SU-DHL-6 (cell line): ENCODE measurements around the gene UQCC5.

Experiments used
- EZH2phosphoT487 ChIP-seq: fragments of 200-600 bp; sonication (generic), shearing (Covaris generic); conservative IDR thresholded peaks from 2 replicates; pipeline ENCODE4 v1.6.1; 2018; ENCODE audit warnings: mild to moderate bottlenecking, antibody characterized with exemption, low read length, moderate library complexity, mixed read lengths
- TF ChIP-seq, protein P1 (sequence below): fragments of 200-600 bp; sonication (generic); IDR thresholded peaks from one replicate; pipeline ENCODE4 v1.5.1; 2017; ENCODE audit warnings: antibody characterized with exemption, mild to moderate bottlenecking, low read length, moderate library complexity; ENCODE audit not compliant: insufficient read depth, poor library complexity, severe bottlenecking

DNA sequence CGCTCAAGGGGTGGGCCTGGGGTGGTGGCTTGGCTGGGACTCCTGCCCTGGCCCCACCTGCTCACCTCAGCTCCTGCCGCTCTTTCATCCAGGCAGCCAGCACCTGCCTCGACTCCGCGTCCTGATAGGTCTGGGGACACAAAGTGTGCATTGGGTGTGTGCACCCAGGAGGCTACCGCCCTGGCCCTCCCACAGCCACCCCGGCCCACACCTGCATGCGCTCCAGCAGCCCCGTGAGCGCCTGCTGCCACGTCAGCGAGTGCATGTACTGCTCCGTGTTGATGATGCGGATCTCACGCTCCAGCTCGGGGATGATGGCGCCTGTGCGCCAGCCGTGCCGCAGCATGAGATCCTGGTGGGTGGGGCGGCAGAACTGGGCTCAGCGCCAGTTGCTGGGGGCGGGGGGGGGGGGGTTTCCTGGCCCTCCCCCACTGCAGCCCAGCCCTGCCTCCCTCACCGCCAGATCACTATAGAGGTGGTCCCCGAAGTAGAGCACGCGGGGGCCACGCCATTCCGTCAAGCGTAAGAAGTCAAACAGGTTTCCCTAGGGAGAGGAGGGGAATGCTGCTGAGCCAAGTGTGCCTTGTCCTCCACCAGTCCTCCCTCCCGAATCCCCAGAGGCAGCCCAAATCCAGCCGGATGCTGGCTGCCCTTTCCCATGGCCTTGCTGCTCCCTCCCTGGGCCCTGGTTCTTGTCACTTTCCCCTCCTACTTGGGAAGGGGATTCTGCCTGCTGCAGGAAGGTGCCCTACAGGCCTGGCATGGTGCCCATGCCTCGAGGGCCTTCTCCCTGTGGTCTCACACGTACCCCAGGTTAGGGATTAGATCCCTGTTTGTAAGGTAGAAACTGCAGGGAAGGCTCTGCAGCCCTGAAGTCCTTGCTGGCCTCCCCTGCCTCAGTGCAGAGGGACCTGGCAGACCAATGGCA lies 11.4 kb upstream of the UQCC5 start:
- TF ChIP-seq, protein P1, sequence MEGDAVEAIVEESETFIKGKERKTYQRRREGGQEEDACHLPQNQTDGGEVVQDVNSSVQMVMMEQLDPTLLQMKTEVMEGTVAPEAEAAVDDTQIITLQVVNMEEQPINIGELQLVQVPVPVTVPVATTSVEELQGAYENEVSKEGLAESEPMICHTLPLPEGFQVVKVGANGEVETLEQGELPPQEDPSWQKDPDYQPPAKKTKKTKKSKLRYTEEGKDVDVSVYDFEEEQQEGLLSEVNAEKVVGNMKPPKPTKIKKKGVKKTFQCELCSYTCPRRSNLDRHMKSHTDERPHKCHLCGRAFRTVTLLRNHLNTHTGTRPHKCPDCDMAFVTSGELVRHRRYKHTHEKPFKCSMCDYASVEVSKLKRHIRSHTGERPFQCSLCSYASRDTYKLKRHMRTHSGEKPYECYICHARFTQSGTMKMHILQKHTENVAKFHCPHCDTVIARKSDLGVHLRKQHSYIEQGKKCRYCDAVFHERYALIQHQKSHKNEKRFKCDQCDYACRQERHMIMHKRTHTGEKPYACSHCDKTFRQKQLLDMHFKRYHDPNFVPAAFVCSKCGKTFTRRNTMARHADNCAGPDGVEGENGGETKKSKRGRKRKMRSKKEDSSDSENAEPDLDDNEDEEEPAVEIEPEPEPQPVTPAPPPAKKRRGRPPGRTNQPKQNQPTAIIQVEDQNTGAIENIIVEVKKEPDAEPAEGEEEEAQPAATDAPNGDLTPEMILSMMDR, result no peak
- TF ChIP-seq EZH2phosphoT487, result no peak
